Measurements from ENCODE around the gene KLHL29. TPM values are rescaled to one million over a fixed set of nuclear protein-coding genes. Genes with fewer than 3 reads are reported as not detected.

Gene KLHL29
- total and polyA plus RNA-seq, 2 donors: 5.7 to 8.7 TPM

GRCh38 chr2:23457990-23458682, 73.2 kb downstream of the KLHL29 start:
- no peak for DNase-seq (ENCODE audit: extremely low spot score)
- H3K4me3 ChIP-seq (ENCODE audit: low read depth, low read length): no peak overlapping the region
- H3K4me1 ChIP-seq (ENCODE audit: insufficient read depth): no peaks in the 10 kb centered on the region
- WGBS: 91% methylated on average over 13 of the region's 13 CpGs
- H3K36me3 ChIP-seq (ENCODE audit: insufficient read depth): no peaks in the 10 kb centered on the region
- H3K27ac ChIP-seq (ENCODE audit: low read depth): no peak overlapping the region

GRCh38 chr2:23459032-23459431, 74.1 kb downstream of the KLHL29 start:
- Histone ChIP-seq H3K27ac (ENCODE audit: low read depth) (no peak overlapping the region), H3K36me3 (ENCODE audit: insufficient read depth) (no peaks in the 10 kb centered on the region), H3K4me3 (ENCODE audit: low read depth, low read length) (no peak overlapping the region), H3K4me1 (ENCODE audit: insufficient read depth) (no peaks in the 10 kb centered on the region)
- DNase-seq (ENCODE audit: extremely low spot score): no peak
- WGBS: 95% methylated on average over 2 of the region's 2 CpGs

- no peaks in the 10 kb centered on the region for H3K4me1 ChIP-seq (ENCODE audit: insufficient read depth)
- DNase-seq (ENCODE audit: extremely low spot score): no peak
- H3K27ac ChIP-seq (ENCODE audit: low read depth): no peak overlapping the region
- 89% methylated on average over 1 of the region's 1 CpG for WGBS
- H3K36me3 ChIP-seq (ENCODE audit: insufficient read depth): no peaks in the 10 kb centered on the region
- no peak overlapping the region for H3K4me3 ChIP-seq (ENCODE audit: low read depth, low read length)
Measured at GRCh38 chr2:23460228-23460627, 75.2 kb downstream of the KLHL29 start.

- 79% methylated on average over 5 of the region's 5 CpGs for WGBS
- H3K4me3 ChIP-seq (ENCODE audit: low read depth, low read length): no peak overlapping the region
- DNase-seq (ENCODE audit: extremely low spot score): no peak
Measured at GRCh38 chr2:23460993-23461392, 76.0 kb downstream of the KLHL29 start.

DNA sequence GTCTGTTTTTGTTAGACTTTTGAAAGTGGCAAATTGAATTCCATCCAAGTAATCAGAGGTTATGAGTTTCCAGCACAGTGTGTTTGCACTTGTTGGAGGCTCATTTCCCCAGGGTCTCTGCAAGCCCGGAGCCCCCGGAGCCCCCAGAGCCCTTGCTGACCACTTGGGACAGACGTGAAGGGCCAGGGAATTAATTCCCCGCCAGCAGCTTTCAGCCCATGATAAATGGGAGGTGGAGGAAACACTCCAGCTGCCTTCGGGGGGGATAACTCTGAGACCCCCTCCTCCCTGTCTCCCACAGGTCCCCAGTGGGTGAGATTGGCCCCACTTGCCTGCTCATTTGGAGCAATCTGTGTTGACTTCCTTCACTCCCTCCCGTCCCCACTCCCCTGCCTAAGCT, 79.2 kb downstream of the KLHL29 start:
- H3K4me3 ChIP-seq (ENCODE audit: low read depth, low read length): no peak overlapping the region
- no peaks in the 10 kb centered on the region for H3K36me3 ChIP-seq (ENCODE audit: insufficient read depth)
- 70% methylated on average over 6 of the region's 6 CpGs for WGBS
- H3K4me1 ChIP-seq (ENCODE audit: insufficient read depth): no peaks in the 10 kb centered on the region
- no peak for DNase-seq (ENCODE audit: extremely low spot score)
- H3K27ac ChIP-seq (ENCODE audit: low read depth): no peak overlapping the region

More at GRCh38 chr2:23460993-23461392, 76.0 kb downstream of the KLHL29 start:
- H3K36me3 ChIP-seq (ENCODE audit: insufficient read depth): no peaks in the 10 kb centered on the region
- H3K4me1 ChIP-seq (ENCODE audit: insufficient read depth): no peaks in the 10 kb centered on the region
- H3K27ac ChIP-seq (ENCODE audit: low read depth): no peak overlapping the region

- Histone ChIP-seq H3K27ac (ENCODE audit: low read depth) (no peak overlapping the region), H3K4me1 (ENCODE audit: insufficient read depth) (no peaks in the 10 kb centered on the region), H3K36me3 (ENCODE audit: insufficient read depth) (no peaks in the 10 kb centered on the region), H3K4me3 (ENCODE audit: low read depth, low read length) (no peak overlapping the region)
- WGBS: 92% methylated on average over 14 of the region's 14 CpGs
- DNase-seq (ENCODE audit: extremely low spot score): no peak
Measured at GRCh38 chr2:23464905-23465537, 80.0 kb downstream of the KLHL29 start.

- WGBS: 83% methylated on average over 9 of the region's 9 CpGs
- H3K36me3 ChIP-seq (ENCODE audit: insufficient read depth): no peaks in the 10 kb centered on the region
- no peaks in the 10 kb centered on the region for H3K4me1 ChIP-seq (ENCODE audit: insufficient read depth)
- H3K27ac ChIP-seq (ENCODE audit: low read depth): no peak overlapping the region
- H3K4me3 ChIP-seq (ENCODE audit: low read depth, low read length): no peak overlapping the region
- DNase-seq (ENCODE audit: extremely low spot score): no peak
Measured at GRCh38 chr2:23465936-23466335, 81.0 kb downstream of the KLHL29 start.

DNA sequence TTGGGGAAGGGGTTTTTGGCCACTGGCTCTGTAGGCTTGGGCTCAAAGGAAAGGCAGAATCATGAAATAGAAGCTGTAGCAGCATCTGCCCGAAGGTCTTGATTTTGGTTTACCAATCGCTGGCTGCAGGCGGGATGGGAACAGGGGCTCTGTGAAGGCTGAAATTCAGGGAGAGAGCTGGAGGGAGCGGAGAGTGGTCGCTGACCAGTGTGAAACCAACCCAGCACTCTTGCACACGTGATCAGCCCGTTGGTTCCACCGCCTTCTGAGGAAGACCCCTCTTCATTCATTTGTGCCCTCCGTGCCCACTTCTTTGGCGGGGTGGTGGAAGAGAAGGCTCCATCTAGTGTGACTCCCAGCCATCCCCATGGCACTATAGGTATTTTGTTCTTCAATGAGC, 82.6 kb downstream of the KLHL29 start:
- no peaks in the 10 kb centered on the region for H3K36me3 ChIP-seq (ENCODE audit: insufficient read depth)
- no peak overlapping the region for H3K27ac ChIP-seq (ENCODE audit: low read depth)
- H3K4me3 ChIP-seq (ENCODE audit: low read depth, low read length): no peak overlapping the region
- no peak for DNase-seq (ENCODE audit: extremely low spot score)
- H3K4me1 ChIP-seq (ENCODE audit: insufficient read depth): no peaks in the 10 kb centered on the region
- 97% methylated on average over 10 of the region's 10 CpGs for WGBS

- DNase-seq (ENCODE audit: extremely low spot score): no peak
- no peak overlapping the region for H3K4me3 ChIP-seq (ENCODE audit: low read depth, low read length)
- H3K36me3 ChIP-seq (ENCODE audit: insufficient read depth): no peaks in the 10 kb centered on the region
- no peak overlapping the region for H3K27ac ChIP-seq (ENCODE audit: low read depth)
- 81% methylated on average over 15 of the region's 15 CpGs for WGBS
- no peaks in the 10 kb centered on the region for H3K4me1 ChIP-seq (ENCODE audit: insufficient read depth)
Measured at GRCh38 chr2:23468474-23469141, 83.6 kb downstream of the KLHL29 start.

GRCh38 chr2:23469142-23469540, 84.2 kb downstream of the KLHL29 start:
- no peaks in the 10 kb centered on the region for H3K36me3 ChIP-seq (ENCODE audit: insufficient read depth)
- H3K4me3 ChIP-seq (ENCODE audit: low read depth, low read length): no peak overlapping the region
- no peaks in the 10 kb centered on the region for H3K4me1 ChIP-seq (ENCODE audit: insufficient read depth)
- WGBS: 85% methylated on average over 10 of the region's 10 CpGs
- no peak for DNase-seq (ENCODE audit: extremely low spot score)
- H3K27ac ChIP-seq (ENCODE audit: low read depth): no peak overlapping the region

- H3K36me3 ChIP-seq (ENCODE audit: insufficient read depth): no peaks in the 10 kb centered on the region
- no peak overlapping the region for H3K27ac ChIP-seq (ENCODE audit: low read depth)
- WGBS: 83% methylated on average over 4 of the region's 4 CpGs
- no peak overlapping the region for H3K4me3 ChIP-seq (ENCODE audit: low read depth, low read length)
- no peaks in the 10 kb centered on the region for H3K4me1 ChIP-seq (ENCODE audit: insufficient read depth)
- DNase-seq (ENCODE audit: extremely low spot score): no peak
Measured at GRCh38 chr2:23475036-23475435, 90.1 kb downstream of the KLHL29 start.

- H3K4me3 ChIP-seq (ENCODE audit: low read depth, low read length): no peak overlapping the region
- no peaks in the 10 kb centered on the region for H3K4me1 ChIP-seq (ENCODE audit: insufficient read depth)
- no peak for DNase-seq (ENCODE audit: extremely low spot score)
- WGBS: 92% methylated on average over 11 of the region's 11 CpGs
- no peaks in the 10 kb centered on the region for H3K36me3 ChIP-seq (ENCODE audit: insufficient read depth)
- H3K27ac ChIP-seq (ENCODE audit: low read depth): no peak overlapping the region
Measured at GRCh38 chr2:23475473-23475872, 90.5 kb downstream of the KLHL29 start.

DNA sequence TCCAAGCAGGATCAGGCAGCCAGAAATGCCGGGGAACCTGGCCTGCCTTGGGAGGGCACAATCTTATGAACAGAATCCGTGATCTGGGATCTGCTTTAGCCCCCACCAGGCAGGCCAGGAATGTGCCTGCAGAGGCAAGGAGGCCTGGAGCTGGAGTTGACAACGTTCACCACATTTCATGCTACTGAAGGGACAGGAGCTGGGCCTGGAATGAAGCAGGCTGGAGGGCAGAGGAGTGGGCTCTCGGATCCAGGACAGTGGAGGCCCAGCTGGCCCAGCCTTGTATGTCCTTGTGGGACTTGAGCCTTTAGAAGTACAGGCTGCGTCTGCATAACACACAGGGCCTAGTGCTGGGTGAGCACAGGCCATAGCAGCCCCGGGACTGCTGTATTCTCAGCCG, 91.8 kb downstream of the KLHL29 start:
- no peak overlapping the region for H3K4me3 ChIP-seq (ENCODE audit: low read depth, low read length)

DNA sequence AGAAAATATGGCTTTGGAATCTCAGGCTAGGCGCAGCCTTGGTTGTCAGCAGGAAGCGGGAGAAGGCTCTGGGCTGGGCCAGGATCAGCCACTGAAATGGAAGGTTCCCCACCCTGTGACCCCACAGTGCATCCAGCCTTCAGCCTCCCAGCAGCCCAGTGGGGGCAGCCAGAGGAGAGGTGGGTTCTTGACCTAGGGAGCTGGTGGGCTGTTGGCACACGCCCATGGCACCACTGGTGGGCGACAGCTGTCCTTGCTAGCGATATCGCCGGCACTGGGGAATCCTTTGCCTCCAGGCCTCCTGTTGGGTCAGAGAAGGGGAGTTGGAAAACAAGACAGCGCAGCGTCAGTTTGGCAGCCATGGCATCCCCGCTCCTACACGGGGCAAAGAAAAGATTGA, 92.4 kb downstream of the KLHL29 start:
- H3K4me3 ChIP-seq (ENCODE audit: low read depth, low read length): no peak overlapping the region
- H3K36me3 ChIP-seq (ENCODE audit: insufficient read depth): no peaks in the 10 kb centered on the region
- DNase-seq (ENCODE audit: extremely low spot score): no peak
- no peak overlapping the region for H3K27ac ChIP-seq (ENCODE audit: low read depth)
- WGBS: 96% methylated on average over 11 of the region's 11 CpGs
- no peaks in the 10 kb centered on the region for H3K4me1 ChIP-seq (ENCODE audit: insufficient read depth)

More for the DNA sequence above, 91.8 kb downstream of the KLHL29 start:
- H3K27ac ChIP-seq (ENCODE audit: low read depth): no peak overlapping the region
- 72% methylated on average over 7 of the region's 7 CpGs for WGBS
- H3K36me3 ChIP-seq (ENCODE audit: insufficient read depth): no peaks in the 10 kb centered on the region
- no peaks in the 10 kb centered on the region for H3K4me1 ChIP-seq (ENCODE audit: insufficient read depth)
- no peak for DNase-seq (ENCODE audit: extremely low spot score)

All from urinary bladder (tissue), 4 donors.